Uterus (tissue), 2 donors: ENCODE measurements around the gene KTI12.

ENCODE experiments used
- CTCF ChIP-seq, 4 experiments: fragments of 200-600 bp in 2 of 4; fragments of 450-650 bp in 2 of 4; sonication (generic) in 2 of 4; IDR thresholded peaks; one replicate each; pipeline ENCODE4 v1.5.1; 2016 to 2019; ENCODE audit warnings: antibody characterized with exemption in 4 of 4, mild to moderate bottlenecking in 2 of 4, moderate library complexity in 1 of 4
- POLR2A ChIP-seq, 2 donors: fragments of 450-650 bp; IDR thresholded peaks; one replicate each; pipeline ENCODE4 v1.6.1; 2016; ENCODE audit warnings: antibody characterized with exemption in 2 of 2, mild to moderate bottlenecking in 1 of 2, moderate library complexity in 1 of 2

DNA sequence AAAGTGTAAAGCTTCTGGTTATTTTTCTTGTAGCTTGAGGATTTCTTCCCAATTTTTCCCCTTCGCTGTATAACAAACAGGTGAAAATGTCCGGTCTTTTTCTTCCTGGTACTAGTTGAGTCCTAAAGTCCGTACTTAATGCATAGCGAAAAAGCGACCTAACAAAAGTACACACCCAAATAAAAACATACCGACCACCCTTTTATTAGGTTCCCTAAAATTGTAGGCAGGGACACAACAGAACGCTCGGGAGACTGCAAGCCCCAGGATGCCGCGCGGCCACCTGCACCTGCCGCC is 22.2 kb upstream of the KTI12 start:
- TF ChIP-seq POLR2A (IDR thresholded peaks at IDR 0.05), result no peak
- no peak for TF ChIP-seq CTCF (IDR thresholded peaks at IDR 0.05)
